Coronary artery (tissue), 2 donors: ENCODE data around the gene ATP6V1G2.

Experiments used
- DNase-seq: peaks from one replicate; pipeline ENCODE4 v3.0.0-alpha.2; 2017; ENCODE audit warnings: low spot score
- H3K27ac ChIP-seq, 2 donors: fragments of 200-600 bp; sonication (generic); one replicate each; pipeline ENCODE4 v1.5.1; 2016 to 2019
- H3K4me3 ChIP-seq: fragments of 200-600 bp; sonication (generic); 2 replicates; pipeline ENCODE4 v1.5.1; 2016; ENCODE audit warnings: mild to moderate bottlenecking, moderate library complexity
- CTCF ChIP-seq: fragments of 200-600 bp; sonication (generic); IDR thresholded peaks from one replicate; pipeline ENCODE4 v1.5.1; 2019; ENCODE audit warnings: antibody characterized with exemption

Gene ATP6V1G2

GRCh38 chr6:31531771-31532643 lies 14.4 kb downstream of the ATP6V1G2 start:
- no peak for DNase-seq
- Histone ChIP-seq H3K27ac (no peak overlapping the region), H3K4me3 (no peak overlapping the region)
- TF ChIP-seq CTCF: no peak

- Histone ChIP-seq H3K4me3 (no peak overlapping the region), H3K27ac (no peak overlapping the region)
- DNase-seq: no peak
- no peak for TF ChIP-seq CTCF
Measured at GRCh38 chr6:31531162-31531561, 15.2 kb downstream of the ATP6V1G2 start.

GRCh38 chr6:31530659-31531058 lies 15.7 kb downstream of the ATP6V1G2 start:
- DNase-seq: no peak
- Histone ChIP-seq H3K27ac (no peak overlapping the region), H3K4me3 (no peak overlapping the region)
- TF ChIP-seq CTCF: no peak

- TF ChIP-seq CTCF: no peak
- no peak overlapping the region for H3K4me3 ChIP-seq
- no peak overlapping the region for H3K27ac ChIP-seq
- no peak for DNase-seq
Measured at GRCh38 chr6:31529329-31530150, 16.9 kb downstream of the ATP6V1G2 start.

- TF ChIP-seq CTCF: no peak
- no peak for DNase-seq
- no peak within 1 kb of the TSS for H3K4me3 ChIP-seq
- H3K27ac ChIP-seq: no peak within 1 kb of the TSS
Measured at GRCh38 chr6:31528821-31529328, 17.5 kb downstream of the ATP6V1G2 start, which contains the start of gene MCCD1. TSS of gene MCCD1 (plus strand) at chr6:31528962. CDS start at chr6:31529015, 53 bp downstream.

GRCh38 chr6:31528307-31528777 lies 18.1 kb downstream of the ATP6V1G2 start:
- DNase-seq: no peak
- TF ChIP-seq CTCF: no peak
- H3K4me3 ChIP-seq: no peak overlapping the region
- no peak overlapping the region for H3K27ac ChIP-seq
